Astrocyte of the cerebellum (primary cell): Measurements from ENCODE around the gene MOSPD3.

Source experiments
- DNase-seq: peaks from one replicate; pipeline ENCODE4 v3.0.0-alpha.2; 2011; ENCODE audit warnings: low read depth
- H3K4me3 ChIP-seq: 2 replicates; pipeline ENCODE4 v1.5.1; 2011; ENCODE audit warnings: mild to moderate bottlenecking, low read depth, low read length, moderate library complexity
- in situ Hi-C: cut with HindIII; loops from 2 replicates; pipeline ENCODE4 v1.10.0; 2017; ENCODE audit warnings: low sequenced_read_pairs
- TF ChIP-seq, protein P1 (sequence below): IDR thresholded peaks from 2 replicates; pipeline ENCODE4 v1.5.1; 2012; ENCODE audit warnings: low read length, low read depth, moderate library complexity, mild to moderate bottlenecking; ENCODE audit errors: missing control alignments

The MOSPD3 gene

DNA sequence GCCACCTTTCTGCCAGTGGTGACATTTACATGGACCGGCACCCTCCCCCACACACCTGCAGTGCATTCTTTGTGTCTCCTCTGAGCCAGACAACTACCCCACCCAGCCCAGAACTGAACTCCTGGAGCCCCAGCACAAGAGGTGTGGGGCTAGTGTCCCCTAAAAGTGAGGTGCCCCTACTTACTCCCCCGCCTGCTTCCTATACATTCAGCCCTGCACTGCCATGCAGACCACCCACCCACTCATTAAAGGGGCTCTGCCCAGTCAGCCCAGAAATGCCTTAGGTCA is 40.6 kb upstream of the MOSPD3 start:
- H3K4me3 ChIP-seq, result no peak overlapping the region
- in situ Hi-C loops, result no loop called here

DNA sequence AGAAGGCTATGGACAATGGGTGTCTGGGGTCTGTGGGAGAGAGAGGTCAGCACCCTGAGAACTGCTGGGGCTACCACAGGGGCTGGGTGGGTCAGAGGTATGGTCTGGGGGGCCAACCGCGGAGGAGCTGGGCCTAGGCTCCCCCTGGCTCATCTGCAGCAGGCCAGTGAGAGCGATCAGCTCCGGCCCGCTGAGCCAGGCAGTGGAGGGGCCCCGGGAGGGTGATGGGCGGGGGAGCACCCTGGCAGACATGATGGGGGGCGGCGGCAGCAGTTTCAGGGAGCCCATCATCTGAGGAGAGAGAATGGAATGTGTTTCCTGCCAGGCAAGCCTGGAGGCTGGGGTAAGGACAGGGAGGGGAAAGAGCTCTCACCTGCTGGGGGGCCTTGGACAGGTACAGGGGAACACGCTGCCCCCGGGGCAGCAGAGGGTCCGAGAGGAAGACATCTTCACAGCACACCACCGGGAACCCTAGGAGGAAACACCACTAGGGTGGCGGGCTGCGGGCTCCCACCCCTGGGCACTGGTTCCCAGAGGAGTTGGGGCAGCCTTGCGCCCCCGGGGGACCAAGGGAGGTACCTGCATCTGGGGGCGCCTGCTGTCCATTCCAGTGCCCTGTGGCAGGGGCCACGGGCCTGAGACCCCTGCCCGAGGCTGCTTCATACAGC is 39.9 kb upstream of the MOSPD3 start:
- TF ChIP-seq, protein P1, sequence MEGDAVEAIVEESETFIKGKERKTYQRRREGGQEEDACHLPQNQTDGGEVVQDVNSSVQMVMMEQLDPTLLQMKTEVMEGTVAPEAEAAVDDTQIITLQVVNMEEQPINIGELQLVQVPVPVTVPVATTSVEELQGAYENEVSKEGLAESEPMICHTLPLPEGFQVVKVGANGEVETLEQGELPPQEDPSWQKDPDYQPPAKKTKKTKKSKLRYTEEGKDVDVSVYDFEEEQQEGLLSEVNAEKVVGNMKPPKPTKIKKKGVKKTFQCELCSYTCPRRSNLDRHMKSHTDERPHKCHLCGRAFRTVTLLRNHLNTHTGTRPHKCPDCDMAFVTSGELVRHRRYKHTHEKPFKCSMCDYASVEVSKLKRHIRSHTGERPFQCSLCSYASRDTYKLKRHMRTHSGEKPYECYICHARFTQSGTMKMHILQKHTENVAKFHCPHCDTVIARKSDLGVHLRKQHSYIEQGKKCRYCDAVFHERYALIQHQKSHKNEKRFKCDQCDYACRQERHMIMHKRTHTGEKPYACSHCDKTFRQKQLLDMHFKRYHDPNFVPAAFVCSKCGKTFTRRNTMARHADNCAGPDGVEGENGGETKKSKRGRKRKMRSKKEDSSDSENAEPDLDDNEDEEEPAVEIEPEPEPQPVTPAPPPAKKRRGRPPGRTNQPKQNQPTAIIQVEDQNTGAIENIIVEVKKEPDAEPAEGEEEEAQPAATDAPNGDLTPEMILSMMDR, result no peak
- in situ Hi-C loops, result no loop called here
- DNase-seq, result no peak
- no peak overlapping the region for H3K4me3 ChIP-seq

More for the DNA sequence above, 40.6 kb upstream of the MOSPD3 start:
- TF ChIP-seq, protein P1, result no peak
- DNase-seq, result no peak

DNA sequence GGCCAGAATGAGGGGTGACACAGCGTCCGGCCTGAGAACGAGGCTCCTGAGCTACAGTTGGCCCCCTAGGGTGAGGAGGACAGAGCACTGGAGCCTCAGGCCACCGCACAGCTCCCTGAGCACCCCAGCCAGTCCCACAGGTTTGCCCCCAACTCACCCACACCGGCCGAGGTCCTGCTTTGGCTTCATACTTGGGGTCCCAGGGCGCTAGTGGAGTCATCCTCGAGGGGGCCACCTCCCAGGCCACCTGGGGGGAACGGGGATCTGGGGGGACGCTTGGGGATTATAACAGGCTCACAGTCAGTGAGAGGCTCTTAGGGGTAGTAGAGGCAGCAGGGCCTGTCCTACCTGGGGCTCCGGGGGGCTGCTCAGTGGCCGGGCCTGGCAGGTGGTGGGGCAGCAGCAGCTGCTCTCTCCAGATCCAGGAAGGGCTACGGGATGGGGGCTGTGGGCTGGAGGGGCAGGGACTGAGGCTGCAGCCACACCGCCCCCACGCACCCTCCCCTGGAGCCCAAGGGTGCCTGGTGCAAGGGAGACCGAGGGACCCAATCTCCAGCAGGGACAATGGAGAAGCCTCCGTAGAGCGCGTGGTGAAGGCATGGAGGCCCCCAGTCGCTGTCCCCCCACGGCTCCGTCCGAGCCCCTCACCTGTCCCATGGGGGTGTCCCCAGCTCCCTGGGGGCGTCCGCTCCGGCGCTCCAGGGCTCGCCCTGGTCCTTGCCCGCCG is 39.2 kb upstream of the MOSPD3 start:
- TF ChIP-seq, protein P1, result no peak
- H3K4me3 ChIP-seq, result no peak overlapping the region
- in situ Hi-C loops, result no loop called here
- no peak for DNase-seq

DNA sequence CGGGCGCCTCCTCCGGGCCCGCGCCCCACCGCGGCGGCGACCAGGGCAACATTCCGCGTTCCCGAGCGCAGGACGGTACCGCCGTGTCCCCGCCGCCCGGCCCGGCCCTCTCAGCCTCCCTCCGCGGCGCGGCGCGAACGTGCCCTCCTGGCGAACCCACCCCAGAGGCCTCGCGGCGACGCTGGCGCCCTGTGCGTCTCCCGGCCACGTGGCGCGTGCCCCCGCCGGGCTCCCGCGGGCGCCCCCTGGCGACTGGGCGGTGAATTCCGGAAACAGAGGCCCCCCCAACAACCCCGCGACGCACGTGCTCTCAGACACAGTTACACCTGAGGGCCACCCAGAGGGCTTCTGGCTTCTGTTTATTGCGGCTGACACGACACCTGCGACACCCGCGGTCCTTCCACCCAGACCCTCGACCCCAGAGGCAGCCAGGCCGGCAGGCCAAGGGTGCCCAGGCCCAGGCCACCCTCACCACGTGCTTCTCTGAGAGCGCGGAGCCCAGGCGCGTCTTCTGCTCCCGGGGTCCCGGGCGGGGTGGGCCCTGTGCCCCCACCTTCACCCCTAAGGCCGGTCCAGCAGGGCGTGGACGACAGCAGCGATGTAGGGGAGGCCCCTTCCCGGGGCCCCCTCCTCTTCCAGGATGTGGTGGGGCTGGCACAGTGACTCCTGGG is 38.5 kb upstream of the MOSPD3 start, which contains the start of gene SAP25:
SAP25 (minus strand) TSS at position 210 of the 671 bp plus-strand sequence; CDS start at position 52, 158 bp downstream.
- no peak for DNase-seq
- H3K4me3 ChIP-seq, result no peak within 1 kb of the TSS
- TF ChIP-seq, protein P1, result no peak
- in situ Hi-C loops, result no loop called here

DNA sequence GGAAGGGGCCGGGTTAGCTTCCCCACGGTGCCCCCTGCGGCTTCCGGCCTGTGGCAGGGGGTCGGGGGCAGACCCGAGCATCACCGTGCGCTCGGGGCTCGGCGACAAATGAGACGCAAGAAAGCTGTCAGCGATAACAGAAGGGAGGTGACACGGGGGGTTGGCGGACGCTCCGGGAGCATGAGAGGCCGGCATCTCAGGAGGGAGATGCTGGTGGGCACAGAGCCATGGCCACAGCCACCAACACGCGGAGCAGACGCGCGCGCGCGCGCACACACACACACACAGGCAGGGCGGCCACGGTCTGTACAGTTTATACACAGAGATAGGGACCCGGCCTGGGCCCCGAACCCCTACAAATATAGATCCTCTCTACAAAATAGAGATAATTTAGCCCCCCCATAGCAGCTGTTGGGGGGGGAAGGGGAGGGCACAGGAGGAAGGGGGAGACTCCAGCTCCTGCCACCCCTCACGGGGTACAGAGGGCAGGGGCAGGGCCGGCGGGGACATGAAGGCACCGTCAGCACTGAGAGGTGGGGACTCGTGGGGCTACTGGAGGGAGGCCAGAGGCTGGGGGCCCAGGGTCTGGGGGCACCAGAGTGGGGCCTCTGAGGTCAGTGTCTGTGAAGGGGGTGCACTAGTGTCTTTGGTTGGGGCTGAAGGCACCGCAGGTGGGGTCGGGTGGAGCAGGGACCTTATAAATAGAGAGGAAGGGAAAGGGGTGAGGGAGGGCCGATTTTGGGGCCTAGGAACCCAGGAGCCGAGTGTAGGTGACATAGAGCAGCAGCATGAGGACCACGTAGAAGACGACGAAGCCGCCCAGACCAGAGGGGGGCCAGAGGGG is 37.8 kb upstream of the MOSPD3 start:
- in situ Hi-C loops, result no loop called here
- no peak overlapping the region for H3K4me3 ChIP-seq
- DNase-seq, result no peak
- TF ChIP-seq, protein P1, result no peak

DNA sequence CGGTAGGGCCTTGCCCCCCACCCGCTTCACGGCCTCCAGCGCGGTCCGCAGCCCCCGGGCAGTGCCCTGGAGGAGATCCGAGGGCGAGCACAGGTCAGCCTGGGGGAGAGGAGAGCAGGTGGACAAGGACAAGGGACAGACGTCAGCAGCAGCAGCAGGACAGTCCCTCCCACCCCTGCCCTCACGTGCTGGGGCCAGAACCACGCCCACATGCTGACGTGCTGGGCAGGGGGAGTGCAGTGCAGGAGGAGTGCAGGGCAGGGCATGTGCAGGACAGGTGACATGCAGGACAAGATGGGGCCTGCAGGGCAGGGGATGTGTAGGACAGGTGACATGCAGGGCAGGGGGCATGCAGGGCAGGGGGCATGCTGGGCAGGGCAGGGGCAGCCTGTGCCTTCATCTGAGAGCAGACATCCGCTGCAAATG is 37.1 kb upstream of the MOSPD3 start:
- no peak for DNase-seq
- in situ Hi-C loops, result no loop called here
- TF ChIP-seq, protein P1, result no peak
- no peak overlapping the region for H3K4me3 ChIP-seq
